Measurements from ENCODE around the gene CROCC2. TPM values are rescaled to one million over a fixed set of nuclear protein-coding genes. Genes with fewer than 3 reads are reported as not detected.

The CROCC2 gene
- polyA plus RNA-seq, 12 donors: 0.08 to 0.70 (median 0.28) TPM; not detected in 2

DNA sequence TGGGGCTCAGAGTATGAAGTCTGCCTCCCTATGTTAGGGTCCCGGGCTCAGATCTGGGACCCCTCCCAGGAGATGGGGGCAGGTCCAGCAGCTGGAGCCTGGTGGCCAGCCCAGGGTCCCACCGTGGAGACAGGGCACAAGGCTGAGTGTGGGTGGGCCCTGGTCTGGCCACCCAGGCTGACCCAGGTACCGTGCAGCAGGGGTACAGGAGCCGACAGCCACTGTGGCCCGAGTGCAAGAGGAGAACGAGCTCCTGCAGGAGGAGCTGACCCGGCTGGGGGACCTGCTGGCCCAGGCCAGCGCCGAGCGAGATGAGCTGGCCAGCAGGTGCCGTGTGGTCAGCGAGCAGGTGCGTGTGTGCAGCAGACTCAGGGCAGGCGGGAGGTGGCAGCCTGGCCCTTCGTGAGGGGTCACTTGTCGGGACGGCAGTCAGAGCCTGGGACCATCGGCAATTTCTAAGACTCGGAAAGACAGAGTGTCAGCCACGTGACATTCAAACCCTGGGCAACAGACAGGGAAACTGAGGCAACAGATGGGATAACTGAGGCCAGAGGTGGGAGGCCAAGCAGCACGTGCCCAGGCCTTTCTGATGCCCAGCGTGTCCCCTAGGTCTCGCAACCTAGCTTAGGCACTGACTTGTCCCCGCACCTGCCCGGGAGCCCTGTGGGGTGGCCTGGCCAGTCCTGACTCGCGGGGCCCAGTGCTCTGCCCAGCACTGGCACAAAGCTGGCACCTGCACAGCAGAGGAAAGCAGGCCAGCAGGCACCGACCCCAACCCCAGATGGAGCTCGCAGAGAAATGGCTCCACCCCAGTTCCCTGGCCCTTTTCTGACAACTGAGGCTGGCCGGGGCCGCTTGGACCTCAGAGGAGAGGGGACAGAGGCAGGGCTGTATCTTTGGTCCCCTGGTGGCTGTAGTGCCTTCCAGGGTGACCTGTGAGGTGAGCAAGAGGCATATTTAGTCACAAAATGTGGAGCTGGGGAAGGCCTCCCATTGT lies 13.9 kb downstream of the CROCC2 start:
- DNase-seq: no peak

DNA sequence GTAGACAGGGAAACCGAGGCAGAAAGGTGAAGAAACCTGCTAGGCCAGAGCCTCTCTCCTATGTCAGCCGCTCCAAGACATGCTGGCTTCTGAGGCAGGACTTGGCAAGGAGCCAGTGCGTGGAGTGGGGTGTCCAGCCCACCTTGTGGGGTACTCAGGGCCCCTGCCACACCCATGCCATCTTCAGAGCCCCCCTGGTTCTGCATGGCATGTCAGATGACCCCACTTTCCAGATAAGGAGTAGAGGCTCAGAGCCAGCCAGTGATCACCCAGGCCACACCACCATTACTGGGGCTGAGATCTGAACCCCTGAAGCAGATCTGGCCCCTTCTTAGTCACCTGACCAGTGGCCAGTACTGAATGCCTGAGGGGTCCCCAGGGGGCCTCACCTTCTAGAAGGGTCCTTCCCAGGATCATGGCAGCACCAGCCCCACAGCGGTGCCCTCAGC lies 14.7 kb downstream of the CROCC2 start:
- no peak for DNase-seq

DNA sequence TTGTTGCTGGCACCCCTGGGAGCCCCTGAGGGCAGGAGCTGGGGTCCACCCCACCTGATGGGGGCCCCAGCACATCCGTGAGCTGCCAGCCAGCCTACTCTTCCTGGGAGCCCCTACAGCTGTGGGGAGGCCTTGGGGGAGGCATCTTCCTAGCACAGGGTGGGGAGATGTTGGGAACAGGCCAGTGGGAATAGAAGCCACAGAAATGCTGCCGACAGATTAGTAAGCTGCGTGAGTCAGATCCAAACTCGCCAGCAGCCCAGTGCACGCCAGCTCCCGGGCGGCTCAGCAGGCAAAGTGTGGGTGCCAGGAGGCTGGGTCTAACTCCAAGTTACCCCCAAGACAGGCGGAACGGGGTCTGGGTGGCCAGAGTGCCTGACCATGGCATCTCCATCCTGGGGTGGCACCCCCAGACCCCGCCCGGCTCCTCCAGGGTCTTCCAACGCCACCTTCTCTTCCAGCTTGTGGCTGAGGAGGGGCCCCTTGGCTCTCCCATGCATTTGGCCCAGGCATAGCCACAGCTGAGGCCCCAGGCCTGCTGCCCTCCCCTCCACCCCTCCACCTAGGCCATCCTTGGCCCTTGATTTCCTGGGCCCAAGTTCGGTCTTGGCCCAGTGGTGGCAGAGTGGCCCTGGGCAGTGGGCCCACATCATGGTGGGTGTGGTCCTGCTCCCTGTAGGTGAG lies 15.3 kb downstream of the CROCC2 start:
- no peak for DNase-seq

DNA sequence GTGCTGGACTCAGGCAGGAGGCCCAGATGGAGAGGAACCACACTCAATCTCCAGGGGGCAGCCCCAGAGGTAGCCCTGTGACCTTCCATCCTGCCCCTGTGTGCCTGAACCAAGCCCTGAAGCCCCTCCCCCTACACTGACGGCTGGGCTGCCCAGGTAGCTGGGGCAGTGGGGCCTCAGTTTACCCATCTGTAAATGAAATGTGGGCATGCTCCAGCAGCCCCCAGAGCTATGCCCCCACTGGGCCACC lies 15.8 kb downstream of the CROCC2 start:
- no peak for DNase-seq

- no peak for DNase-seq
Observed at GRCh38 chr2:240922245-240922981, 16.3 kb downstream of the CROCC2 start.

GRCh38 chr2:240922982-240923537 lies 16.9 kb downstream of the CROCC2 start:
- no peak for DNase-seq

- DNase-seq: no peak
Observed at GRCh38 chr2:240925191-240925567, 19.0 kb downstream of the CROCC2 start.

DNA sequence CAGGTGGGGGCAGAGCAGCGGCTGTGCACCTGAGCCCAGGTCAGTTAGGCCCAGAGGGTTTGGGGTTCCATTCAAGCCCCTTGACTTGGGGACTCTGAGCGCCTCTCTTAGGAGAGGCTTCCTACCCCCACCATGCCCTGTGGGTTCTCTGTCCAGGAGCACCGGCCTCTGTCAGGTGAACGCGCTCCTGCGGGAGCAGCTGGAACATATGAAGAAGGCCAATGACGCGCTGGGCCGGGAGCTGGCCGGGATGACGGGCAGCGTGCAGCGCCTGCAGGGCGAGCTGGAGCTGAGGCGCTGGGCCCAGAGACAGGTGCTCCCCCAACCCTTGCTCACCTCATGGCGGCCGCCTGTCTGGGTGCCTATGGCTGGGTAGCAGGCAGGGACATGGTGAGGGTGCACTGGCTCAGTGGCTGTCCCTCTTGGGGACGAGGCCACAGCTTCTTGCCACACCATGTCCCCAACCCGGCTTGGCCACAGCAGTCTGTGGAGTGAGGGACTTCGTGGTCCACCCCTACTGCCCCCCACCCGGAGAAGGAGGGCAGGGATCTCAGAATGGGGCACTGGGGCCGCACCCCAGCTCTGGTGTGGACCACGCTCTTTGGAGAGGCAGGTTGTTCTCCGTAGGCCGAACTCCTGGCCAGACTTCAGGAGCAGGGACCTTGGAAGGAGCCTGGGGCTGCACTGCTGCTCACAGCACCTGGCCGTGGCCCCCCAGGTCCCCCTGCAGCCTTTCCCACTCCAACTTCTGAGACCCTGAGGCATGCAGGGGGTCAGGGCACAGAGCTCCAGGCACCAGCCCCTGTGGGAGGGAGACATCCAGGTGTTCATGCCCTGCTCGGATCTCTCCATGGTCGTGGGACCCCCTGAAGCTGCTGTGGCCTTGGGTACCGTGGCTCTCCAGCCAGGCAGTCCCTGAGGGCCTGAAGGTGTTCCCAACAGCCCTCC lies 19.7 kb downstream of the CROCC2 start:
- no peak for DNase-seq

DNA sequence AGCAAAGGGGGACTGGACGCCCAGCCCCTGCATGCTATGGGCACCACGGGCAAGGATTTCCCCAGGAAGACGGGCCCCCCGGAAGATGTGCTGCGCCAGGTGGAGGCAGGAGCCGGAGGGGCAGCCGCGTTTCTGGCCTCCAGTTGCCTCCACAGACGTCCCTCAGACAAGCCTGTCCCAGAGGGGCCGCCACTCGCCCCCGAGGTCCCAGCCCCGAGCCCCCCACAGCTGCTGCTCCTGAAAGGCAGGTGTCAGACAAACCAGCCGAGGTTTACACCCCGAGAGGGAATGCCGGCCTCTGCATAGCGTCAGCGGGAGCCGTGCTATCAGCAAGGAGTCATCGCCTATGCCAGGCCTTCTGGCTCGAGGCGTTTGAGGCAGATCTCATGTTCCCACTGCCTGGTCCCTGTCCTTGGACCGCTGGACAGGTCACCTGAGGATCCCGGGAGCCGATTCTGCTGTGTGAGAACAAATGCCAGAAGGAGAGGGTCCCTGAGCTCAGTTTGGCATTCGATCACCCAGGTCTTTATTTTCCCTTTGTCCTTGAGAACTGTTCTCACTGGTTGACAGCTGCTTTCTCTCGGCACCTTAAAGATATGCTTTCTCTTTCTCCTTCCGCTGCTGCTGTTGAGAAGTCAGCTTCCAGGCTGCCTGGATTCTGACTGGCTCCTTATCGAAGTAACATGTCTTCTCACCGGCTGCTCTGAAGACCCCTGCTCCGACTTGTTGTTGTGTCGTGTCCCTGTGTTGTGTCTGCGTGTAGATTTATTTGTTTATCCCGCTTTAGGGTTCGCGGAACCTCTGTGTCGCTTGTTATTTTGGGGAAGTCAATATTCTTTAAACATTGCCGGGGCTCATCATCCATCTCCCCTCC lies 20.6 kb downstream of the CROCC2 start:
- no peak for DNase-seq

DNA sequence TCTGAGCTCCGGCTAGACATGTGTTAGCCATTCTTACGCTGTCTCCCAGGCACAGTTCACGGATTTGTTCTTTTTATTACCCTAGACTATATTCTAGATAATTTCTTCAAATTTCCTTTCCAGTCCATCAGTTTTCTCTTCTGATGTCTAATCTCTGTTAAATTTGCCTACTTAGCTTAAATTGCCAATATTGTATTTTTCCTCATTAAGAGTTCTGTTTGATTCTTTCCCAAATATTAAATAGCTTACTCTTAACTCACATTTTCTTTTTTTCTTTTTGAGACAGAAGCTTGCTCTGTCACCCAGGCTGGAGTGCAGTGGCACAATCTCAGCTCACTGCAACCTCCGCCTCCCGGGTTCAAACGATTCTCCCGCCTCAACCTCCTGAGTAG lies 21.2 kb downstream of the CROCC2 start:
- no peak for DNase-seq

DNA sequence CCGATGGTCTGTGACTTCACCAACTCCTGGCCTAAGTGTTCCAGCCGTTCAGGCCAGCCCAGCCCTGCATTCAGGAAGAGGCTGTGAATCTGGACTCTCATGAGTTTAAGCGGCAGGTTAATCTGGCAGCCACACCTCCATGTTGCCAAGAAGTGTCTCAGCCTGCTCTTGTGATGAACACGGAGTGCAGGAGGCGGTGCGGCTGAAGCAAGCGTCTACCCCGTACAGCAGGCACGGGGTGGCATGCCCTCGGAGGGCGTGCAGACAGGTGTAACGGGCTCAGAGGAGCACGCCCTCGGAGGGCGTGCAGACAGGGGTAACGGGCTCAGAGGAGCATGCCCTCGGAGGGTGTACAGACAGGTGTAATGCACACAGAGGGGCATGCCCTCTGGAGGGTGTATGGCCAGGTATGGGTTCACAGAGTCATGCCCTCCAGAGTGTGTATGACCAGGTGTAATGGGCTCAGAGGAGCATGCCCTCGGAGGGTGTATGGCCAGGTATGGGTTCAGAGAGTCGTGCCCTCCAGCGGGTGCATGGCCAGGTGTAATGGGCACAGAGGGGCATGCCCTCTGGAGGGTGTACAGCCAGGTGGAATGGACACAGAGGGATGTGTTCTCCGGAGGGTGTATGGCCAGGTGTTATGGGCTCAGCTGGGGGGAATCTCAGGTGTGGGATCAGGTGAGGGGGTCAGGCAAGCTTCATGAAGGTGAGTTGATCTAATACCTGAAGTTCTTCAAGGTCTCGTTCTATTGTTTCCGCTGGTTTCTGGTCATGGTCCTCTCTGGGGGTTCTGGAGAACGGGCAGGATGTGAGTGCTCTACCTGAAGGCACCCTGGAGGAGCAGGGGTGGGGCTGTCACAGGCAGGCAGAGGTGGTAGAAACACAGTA lies 22.6 kb downstream of the CROCC2 start:
- no peak for DNase-seq

DNA sequence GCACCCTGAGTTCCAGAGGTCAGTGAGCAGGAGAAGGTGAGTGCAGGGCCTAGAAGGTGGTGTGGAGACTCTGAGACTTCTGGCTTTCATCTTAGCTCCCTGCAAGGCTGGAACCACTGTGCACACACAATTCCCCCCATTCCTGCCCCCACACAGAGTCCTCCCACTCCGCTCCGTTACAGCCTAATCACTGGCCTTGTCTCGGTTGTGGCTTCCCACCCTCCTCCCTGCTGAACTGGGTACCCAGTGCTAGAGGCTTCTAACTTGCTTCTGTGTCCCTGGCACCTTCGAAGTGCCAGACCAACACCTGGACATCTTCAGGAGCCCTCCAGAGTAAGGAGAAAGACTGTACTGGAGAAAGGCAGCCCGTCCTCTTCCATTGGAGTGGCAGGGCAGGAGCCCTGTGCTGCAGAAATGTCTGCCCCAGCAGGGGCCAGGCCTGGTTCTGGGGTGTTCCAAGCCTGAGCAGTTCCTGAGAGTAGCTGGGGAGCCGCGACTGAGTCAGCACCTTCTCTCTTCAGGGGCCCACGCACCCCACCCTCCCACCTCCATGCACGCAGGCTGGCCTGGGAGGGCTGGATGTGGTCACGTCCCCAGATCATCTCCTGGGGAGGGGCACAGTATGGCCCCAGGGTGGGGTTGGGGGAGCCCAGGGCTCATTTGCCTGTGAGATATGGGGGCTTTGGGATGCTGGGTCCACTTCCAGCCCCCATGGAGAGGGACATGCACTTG lies 23.4 kb downstream of the CROCC2 start:
- no peak for DNase-seq

GRCh38 chr2:240930096-240930630 lies 24.0 kb downstream of the CROCC2 start:
- DNase-seq: no peak

DNA sequence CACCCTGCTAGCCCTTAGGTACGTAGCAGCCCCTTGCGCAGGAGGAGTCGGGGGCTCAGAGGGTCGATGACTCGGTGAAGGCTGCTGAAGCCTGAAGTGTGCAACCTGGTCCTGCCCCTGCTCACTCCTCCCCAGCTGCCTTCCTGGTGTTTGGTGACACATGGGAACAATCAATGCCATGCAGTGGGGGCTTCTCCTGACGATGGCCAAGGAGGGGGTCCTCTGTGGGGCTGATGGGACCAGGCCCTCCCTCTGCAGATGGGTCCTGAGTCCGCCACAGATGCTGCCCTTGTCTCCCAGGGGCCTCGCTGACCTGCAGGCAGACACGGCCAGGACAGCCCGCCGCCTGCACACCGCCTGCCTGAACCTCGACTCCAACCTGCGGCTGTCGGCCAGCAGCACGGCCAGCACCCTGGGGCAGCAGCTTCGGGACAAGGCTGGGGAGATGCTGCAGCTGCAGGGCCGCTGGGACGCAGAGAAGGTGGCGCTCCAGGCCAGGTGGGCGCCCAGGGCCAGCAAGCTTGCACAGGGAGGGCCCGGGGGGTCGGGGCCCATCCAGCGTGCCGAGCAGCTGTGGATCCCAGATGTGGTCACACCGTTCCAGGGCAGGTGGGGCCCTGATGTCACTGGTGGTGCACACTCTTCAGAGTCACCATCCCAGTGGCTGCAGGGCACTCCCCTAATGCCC lies 24.6 kb downstream of the CROCC2 start:
- DNase-seq: no peak

GRCh38 chr2:240931319-240931949 lies 25.3 kb downstream of the CROCC2 start:
- no peak for DNase-seq

GRCh38 chr2:240932001-240932723 lies 26.0 kb downstream of the CROCC2 start:
- no peak for DNase-seq

Data from muscle of arm (tissue), 12 donors.